Retinal pigment epithelial cell (primary cell): ENCODE results near the gene ADRA1B.

ENCODE experiments used
- DNase-seq: peaks from one replicate; pipeline ENCODE4 v3.0.0-alpha.2; 2010; ENCODE audit warnings: low read depth
- H3K4me3 ChIP-seq: 2 replicates; pipeline ENCODE4 v1.5.1; 2011; ENCODE audit warnings: mild to moderate bottlenecking, low read length, control low read depth, moderate library complexity
- TF ChIP-seq, protein P1 (sequence below): conservative IDR thresholded peaks from 2 replicates; pipeline ENCODE4 v1.5.1; 2011; ENCODE audit warnings: low read depth, low read length, control low read depth, inconsistent platforms

The ADRA1B gene

GRCh38 chr5:159976921-159977320, 60.6 kb downstream of the ADRA1B start:
- DNase-seq = no peak
- no peak overlapping the region for H3K4me3 ChIP-seq
- TF ChIP-seq, protein P1, sequence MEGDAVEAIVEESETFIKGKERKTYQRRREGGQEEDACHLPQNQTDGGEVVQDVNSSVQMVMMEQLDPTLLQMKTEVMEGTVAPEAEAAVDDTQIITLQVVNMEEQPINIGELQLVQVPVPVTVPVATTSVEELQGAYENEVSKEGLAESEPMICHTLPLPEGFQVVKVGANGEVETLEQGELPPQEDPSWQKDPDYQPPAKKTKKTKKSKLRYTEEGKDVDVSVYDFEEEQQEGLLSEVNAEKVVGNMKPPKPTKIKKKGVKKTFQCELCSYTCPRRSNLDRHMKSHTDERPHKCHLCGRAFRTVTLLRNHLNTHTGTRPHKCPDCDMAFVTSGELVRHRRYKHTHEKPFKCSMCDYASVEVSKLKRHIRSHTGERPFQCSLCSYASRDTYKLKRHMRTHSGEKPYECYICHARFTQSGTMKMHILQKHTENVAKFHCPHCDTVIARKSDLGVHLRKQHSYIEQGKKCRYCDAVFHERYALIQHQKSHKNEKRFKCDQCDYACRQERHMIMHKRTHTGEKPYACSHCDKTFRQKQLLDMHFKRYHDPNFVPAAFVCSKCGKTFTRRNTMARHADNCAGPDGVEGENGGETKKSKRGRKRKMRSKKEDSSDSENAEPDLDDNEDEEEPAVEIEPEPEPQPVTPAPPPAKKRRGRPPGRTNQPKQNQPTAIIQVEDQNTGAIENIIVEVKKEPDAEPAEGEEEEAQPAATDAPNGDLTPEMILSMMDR = no peak

- H3K4me3 ChIP-seq = no peak overlapping the region
- no peak for DNase-seq
- TF ChIP-seq, protein P1 = no peak
Measured at GRCh38 chr5:159978358-159978757, 62.1 kb downstream of the ADRA1B start.

DNA sequence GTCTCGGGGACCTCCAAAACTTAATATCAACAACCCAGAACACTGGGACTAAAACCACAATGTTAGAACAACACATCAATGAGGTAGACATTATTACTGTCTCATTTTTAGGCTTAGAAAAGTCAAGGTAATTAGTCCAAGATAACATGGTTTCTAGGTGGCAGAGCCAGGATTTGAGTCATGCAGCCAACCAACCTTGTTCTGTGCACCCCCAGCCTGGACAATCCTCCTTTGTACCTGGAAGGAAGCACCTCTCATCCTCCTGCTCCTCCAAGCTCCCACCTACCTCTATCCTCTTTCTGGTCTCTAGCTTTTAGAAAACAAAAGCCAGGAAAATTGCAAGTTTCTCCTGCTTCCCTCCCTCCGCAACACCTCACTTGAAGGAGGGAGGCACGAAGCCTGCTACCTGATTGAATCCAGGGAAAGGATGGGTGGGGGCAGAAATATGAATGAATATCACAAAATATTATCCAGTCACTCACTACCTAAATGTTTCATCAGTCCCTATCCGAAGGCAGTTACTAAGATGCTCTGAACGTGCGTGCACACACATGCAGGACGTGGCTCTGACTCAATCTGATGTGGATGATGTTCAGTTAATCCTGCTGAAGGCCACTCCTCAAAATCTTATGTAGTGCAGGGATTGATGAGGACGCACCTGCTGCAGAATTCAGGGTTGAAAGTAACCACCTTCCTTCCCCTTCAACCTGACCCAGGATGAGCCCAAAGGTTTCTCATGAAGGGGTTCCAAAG, 66.3 kb downstream of the ADRA1B start:
- no peak overlapping the region for H3K4me3 ChIP-seq
- no peak for DNase-seq
- TF ChIP-seq, protein P1 = no peak

GRCh38 chr5:159987031-159987674, 70.9 kb downstream of the ADRA1B start:
- TF ChIP-seq, protein P1 = peak; percentile 79
- H3K4me3 ChIP-seq = peak overlapping the region; percentile 49
- peak; percentile 22 for DNase-seq

GRCh38 chr5:159990506-159990905, 74.2 kb downstream of the ADRA1B start:
- no peak for DNase-seq
- no peak overlapping the region for H3K4me3 ChIP-seq
- TF ChIP-seq, protein P1 = peak; percentile 11

- DNase-seq = no peak
- no peak overlapping the region for H3K4me3 ChIP-seq
- TF ChIP-seq, protein P1 = no peak
Measured at GRCh38 chr5:159992566-159992965, 76.3 kb downstream of the ADRA1B start.

GRCh38 chr5:159993194-159993593, 76.9 kb downstream of the ADRA1B start:
- DNase-seq = no peak
- TF ChIP-seq, protein P1 = no peak
- no peak overlapping the region for H3K4me3 ChIP-seq
